Measurements from ENCODE around the gene AMY2A.

GRCh38 chr1:103569493-103569892 lies 47.7 kb upstream of the AMY2A start:
- TF ChIP-seq POLR2A (IDR thresholded peaks at IDR 0.05), result no peak
- no peak for TF ChIP-seq CTCF (IDR thresholded peaks at IDR 0.05)
